Upper lobe of right lung (tissue), 1 donor: ENCODE measurements around the gene TTC1. TPM values are rescaled to one million over a fixed set of nuclear protein-coding genes. Genes with fewer than 3 reads are reported as not detected.

ENCODE experiments used
- ATAC-seq: fragments of 200-7000 bp; cut with Tn5 transposase; one replicate; pipeline ENCODE4 v1.9.1; 2020; ENCODE audit warnings: mild to moderate bottlenecking, moderate library complexity
- DNase-seq: peaks from one replicate; pipeline ENCODE4 v3.0.0-alpha.2; 2020
- H3K27ac ChIP-seq: fragments of 200-600 bp; one replicate; pipeline ENCODE4 v1.8.0; 2022
- H3K27me3 ChIP-seq: fragments of 200-600 bp; one replicate; pipeline ENCODE4 v1.8.0; 2022; ENCODE audit warnings: mild to moderate bottlenecking
- H3K36me3 ChIP-seq: fragments of 200-600 bp; one replicate; pipeline ENCODE4 v1.8.0; 2022
- H3K4me1 ChIP-seq: fragments of 200-600 bp; one replicate; pipeline ENCODE4 v1.8.0; 2022
- H3K4me3 ChIP-seq: fragments of 200-600 bp; one replicate; pipeline ENCODE4 v1.8.0; 2022; ENCODE audit warnings: mild to moderate bottlenecking
- H3K9me3 ChIP-seq: fragments of 200-600 bp; one replicate; pipeline ENCODE4 v1.8.0; 2022
- CTCF ChIP-seq: fragments of 200-600 bp; IDR thresholded peaks from one replicate; pipeline ENCODE4 v1.8.0; 2022; ENCODE audit warnings: antibody characterized with exemption
- intact Hi-C: fragments of 100-400 bp; cut with DNase I; formaldehyde crosslinking; loops from one replicate; pipeline ENCODE4 v1.11.0; 2022
- total RNA-seq: library from RNA; stranded (reverse); fragmentation: NEBNext Ultra II Directional; extraction: Animal tissue kit (Norgen Biotek cat#: 25700); gene quantifications from one replicate; pipeline ENCODE4 v1.2.1, GENCODE V29; 2021
- donor health status: DM: no; HTN: yes; CAD: no; lungs with severe emphysema.

TTC1 gene
- total RNA-seq, 1 donor from 2014 or later, result 39.6 TPM

DNA sequence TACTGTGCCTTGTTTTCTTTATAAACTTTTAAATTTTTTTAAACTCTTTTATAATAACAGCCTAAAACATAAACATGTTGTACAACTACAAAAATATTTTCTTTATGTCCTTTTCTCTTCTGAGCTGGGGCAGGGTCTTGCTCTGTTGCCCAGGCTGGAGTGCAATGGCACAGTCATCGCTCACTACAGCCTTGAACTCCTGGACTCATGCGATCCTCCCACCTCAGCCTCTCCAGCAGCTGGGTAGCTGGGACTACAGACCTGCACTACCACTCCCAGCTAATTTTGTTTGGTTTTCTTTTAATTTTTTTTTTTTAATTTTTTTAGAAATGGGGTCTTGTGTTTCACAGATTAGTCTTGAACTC is 31.5 kb downstream of the TTC1 start:
- peaks cover 78% of the 10 kb centered on the region for H3K36me3 ChIP-seq
- no peaks in the 10 kb centered on the region for H3K4me1 ChIP-seq
- ATAC-seq, result no peak
- H3K27me3 ChIP-seq, result no peaks in the 10 kb centered on the region
- H3K9me3 ChIP-seq, result no peaks in the 10 kb centered on the region
- no peak overlapping the region for H3K27ac ChIP-seq
- no peak for DNase-seq
- no peak for TF ChIP-seq CTCF
- no peak overlapping the region for H3K4me3 ChIP-seq
- intact Hi-C loops, result no loop called here

DNA sequence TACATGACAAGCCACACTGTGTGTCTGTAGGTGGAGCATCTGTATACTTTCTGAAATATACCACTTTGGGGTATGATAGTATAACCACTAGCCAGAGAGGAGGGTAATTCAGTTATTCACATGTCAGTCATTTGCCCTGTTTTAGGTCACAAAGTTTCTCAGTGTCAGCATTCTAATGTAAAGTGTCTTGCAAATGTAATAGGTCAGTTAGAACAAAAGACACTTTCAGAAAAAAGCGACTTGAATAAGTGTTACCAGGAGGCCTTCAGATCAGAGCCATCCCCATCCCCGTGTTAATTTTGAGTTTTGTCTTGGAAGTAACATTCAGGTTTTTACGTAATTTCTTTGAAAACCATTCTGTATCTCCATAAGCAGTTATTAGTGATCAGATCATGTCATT is 33.7 kb downstream of the TTC1 start:
- H3K36me3 ChIP-seq, result peaks cover 69% of the 10 kb centered on the region

DNA sequence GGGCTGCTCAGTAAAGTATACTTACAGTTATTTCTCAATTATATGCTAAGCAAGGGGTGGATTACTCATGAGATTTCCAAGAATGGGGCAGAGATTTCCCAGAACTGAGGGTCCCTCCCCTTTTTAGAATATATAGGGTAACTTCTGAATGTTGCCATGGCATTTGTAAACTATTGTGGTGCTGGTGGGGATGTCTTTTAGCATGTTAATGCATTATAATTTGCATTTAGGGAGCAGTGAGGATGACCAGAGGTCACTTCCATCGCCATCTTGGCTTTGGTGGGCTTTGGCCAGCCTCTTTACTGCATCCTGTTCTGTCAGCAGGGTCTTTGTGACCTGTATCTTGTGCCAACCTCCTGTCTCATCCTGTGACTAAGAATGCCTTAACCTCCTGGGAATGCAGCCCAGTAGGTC is 35.5 kb downstream of the TTC1 start:
- no peaks in the 10 kb centered on the region for H3K9me3 ChIP-seq
- ATAC-seq (no peak), DNase-seq (no peak)
- H3K27me3 ChIP-seq, result no peaks in the 10 kb centered on the region
- no peaks in the 10 kb centered on the region for H3K4me1 ChIP-seq
- TF ChIP-seq CTCF, result no peak
- peaks cover 59% of the 10 kb centered on the region for H3K36me3 ChIP-seq
- no peak overlapping the region for H3K27ac ChIP-seq
- H3K4me3 ChIP-seq, result no peak overlapping the region
- intact Hi-C loops, result no loop called here

More for the DNA sequence above, 33.7 kb downstream of the TTC1 start:
- ATAC-seq, result no peak
- no peaks in the 10 kb centered on the region for H3K4me1 ChIP-seq
- H3K27me3 ChIP-seq, result no peaks in the 10 kb centered on the region
- intact Hi-C loops, result no loop called here
- H3K4me3 ChIP-seq, result no peak overlapping the region
- no peak for DNase-seq
- no peaks in the 10 kb centered on the region for H3K9me3 ChIP-seq
- no peak overlapping the region for H3K27ac ChIP-seq
- TF ChIP-seq CTCF, result no peak

DNA sequence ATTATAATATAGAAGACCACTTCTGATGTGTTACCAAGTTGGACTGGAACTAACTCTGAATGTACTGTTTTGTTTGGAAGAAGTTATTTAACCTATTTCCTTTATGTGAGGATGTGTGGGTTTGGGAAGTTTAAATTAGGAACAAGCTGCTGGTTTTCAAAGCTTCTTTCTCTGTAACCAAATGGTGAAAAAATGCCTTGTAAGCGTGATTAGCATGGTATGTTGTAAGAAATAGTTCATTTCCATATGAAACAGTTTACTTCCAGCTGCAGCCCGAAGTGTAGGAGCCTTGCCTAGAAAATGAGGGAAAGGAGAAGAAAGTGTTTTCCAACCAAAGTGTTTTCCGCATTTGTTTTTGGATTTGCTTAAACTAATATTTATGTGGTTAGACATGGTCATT is 36.0 kb downstream of the TTC1 start:
- intact Hi-C loops, result no loop called here
- Histone ChIP-seq H3K27ac (no peak overlapping the region), H3K27me3 (no peaks in the 10 kb centered on the region), H3K4me3 (no peak overlapping the region), H3K9me3 (no peaks in the 10 kb centered on the region), H3K4me1 (no peaks in the 10 kb centered on the region), H3K36me3 (peaks cover 59% of the 10 kb centered on the region)
- no peak for DNase-seq
- no peak for TF ChIP-seq CTCF
- no peak for ATAC-seq

GRCh38 chr5:160047423-160047822 is 38.5 kb downstream of the TTC1 start:
- Histone ChIP-seq H3K9me3 (no peaks in the 10 kb centered on the region), H3K4me1 (no peaks in the 10 kb centered on the region), H3K36me3 (peaks cover 58% of the 10 kb centered on the region), H3K27me3 (no peaks in the 10 kb centered on the region), H3K4me3 (no peak overlapping the region), H3K27ac (no peak overlapping the region)
- no peak for TF ChIP-seq CTCF
- intact Hi-C loops, result no loop called here
- DNase-seq, result no peak
- no peak for ATAC-seq

DNA sequence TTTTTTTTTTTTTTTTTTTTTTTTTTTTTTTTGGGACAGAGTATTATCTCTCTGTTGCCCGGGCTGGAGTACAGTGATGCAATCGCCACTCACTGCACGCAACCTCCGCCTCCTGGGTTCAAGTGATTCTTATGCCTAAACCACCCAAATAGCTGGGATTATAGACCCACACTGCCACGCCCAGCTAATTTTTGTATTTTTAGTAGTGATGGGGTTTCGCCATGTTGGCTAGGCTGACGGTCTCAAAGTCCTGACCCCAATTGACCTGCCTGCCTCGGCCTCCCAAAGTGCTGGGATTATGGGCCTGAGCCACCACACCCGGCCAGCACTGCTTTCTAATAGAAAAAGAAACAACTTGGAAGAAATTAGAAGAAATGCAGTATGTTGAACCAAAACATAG is 39.2 kb downstream of the TTC1 start:
- Histone ChIP-seq H3K27me3 (no peaks in the 10 kb centered on the region), H3K4me1 (no peaks in the 10 kb centered on the region), H3K9me3 (no peaks in the 10 kb centered on the region), H3K36me3 (peaks cover 58% of the 10 kb centered on the region), H3K4me3 (no peak overlapping the region), H3K27ac (no peak overlapping the region)
- peak; percentile 55 for ATAC-seq
- intact Hi-C loops, result no loop called here
- no peak for DNase-seq
- no peak for TF ChIP-seq CTCF
